Embryonic facial prominence (tissue), 1 donor: Measurements from ENCODE around the gene SMIM45.

Experiments used
- DNase-seq: peaks from one replicate; pipeline ENCODE4 v3.0.0-alpha.2; 2016; ENCODE audit errors: extremely low spot score

The SMIM45 gene

DNA sequence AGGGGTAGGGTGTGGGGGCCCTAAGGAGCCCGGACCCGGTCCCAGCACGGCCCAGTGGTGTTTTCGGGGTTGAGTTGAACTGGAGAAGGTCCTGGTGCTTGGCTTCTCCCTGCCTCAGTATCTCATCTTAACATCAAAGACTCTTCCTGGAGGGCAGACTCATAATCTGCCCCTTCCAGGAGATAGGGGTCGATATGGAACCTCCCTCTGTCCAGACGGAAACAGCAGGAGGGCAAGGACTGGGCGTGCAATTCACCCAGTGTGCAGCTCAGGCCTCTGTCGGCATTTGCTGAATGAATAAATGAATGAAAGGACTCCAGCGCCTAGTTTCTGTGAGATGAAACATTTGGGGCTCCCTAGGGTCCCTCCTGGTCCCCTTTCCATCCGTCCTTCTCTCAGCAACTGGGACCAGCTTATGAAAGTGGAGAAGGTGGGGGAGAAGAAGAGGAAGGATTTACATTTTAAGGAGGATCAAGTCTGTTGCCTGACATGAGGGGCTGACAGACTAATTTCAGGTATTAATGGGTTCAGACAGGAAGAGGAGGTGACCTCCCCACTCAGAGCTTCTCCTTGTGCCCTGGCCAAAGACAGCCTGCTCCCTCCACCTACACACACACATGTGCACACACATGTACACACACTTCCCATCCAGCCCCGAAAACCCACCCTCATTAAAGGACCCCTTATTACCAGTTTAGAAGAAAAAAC is 36.0 kb upstream of the SMIM45 start:
- no peak for DNase-seq

- no peak for DNase-seq
Measured at GRCh38 chr22:41916745-41917358, 35.1 kb upstream of the SMIM45 start.

DNA sequence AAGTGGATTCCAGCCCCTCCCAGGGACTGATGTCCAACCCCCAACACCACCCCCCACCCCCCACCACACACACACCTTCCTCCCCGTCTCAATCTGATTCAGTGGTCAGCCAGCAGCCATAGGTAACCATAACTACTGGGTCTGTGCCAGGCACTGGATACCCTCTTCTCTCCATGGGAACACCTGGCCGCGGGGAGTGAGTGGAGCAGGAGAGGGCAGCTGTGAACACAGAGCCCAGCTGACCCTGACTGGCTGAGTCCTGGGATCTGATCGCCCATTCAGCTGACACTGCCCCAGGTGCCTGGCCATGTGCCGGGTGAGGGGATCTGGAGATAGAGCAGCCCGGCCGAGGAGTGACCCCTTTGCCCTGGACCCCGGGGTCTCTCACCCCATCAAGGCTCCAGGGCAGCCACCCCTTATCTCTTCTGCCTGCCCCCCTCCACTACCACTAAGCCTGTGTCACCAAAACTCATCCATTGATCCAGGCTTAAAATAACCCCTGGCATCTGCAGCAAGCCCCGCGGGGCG is 34.5 kb upstream of the SMIM45 start:
- no peak for DNase-seq

- DNase-seq: no peak
Measured at GRCh38 chr22:41917903-41918791, 33.8 kb upstream of the SMIM45 start.

- no peak for DNase-seq
Measured at GRCh38 chr22:41919357-41920224, 32.4 kb upstream of the SMIM45 start.

DNA sequence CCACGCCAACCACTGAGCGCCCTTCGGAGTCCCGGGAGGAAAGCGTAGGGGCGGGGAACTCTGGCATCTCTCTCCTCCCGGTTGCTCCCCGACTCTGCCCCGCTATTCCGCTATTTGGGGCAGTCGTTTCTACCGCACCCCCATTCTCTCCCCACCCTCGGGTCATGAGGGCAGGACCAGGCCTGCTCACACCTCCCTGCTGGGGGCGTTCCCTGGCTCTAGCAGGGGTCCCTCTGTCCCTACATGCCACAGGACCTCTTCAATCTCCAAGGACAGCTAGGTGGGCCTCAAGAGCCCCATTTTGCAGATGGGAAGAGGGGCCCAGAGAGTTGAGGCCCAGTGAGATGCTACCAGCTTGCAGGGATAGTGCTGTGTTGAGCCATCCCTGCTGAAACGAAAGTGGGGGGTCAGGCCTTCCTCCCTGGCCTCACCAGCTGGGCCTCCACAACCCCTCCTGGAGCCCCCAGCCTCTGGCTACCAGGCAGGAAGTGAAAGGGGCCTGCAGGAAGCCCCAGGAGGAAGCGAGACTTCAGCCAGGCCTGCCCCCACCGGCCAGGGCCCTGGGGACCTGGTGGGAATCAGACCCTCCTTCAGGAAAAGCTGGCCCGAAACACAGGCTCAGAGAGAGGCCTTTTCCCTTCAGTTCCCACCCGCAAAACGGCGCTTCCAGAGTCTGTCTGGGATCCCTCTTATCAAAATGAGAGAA is 31.5 kb upstream of the SMIM45 start:
- no peak for DNase-seq

DNA sequence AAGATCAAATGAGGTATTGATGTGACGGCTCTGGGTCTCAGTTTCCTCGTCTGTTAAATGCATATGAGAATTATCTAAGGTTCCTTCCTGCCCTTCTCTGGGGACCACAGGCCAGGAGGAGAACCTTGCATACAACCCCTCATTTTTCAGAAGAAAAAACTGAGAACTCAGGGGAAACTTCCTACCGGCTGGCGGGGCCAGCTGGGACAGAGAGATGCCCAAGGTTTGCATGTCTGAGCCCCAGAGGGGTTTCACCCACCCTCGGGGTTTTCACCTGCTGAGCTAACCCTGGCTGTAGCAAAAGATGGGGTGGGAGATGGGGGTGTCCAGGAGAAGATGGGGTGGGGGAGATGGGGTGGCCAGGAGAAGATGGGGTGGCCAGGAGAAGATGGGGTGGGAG is 29.6 kb upstream of the SMIM45 start:
- no peak for DNase-seq

DNA sequence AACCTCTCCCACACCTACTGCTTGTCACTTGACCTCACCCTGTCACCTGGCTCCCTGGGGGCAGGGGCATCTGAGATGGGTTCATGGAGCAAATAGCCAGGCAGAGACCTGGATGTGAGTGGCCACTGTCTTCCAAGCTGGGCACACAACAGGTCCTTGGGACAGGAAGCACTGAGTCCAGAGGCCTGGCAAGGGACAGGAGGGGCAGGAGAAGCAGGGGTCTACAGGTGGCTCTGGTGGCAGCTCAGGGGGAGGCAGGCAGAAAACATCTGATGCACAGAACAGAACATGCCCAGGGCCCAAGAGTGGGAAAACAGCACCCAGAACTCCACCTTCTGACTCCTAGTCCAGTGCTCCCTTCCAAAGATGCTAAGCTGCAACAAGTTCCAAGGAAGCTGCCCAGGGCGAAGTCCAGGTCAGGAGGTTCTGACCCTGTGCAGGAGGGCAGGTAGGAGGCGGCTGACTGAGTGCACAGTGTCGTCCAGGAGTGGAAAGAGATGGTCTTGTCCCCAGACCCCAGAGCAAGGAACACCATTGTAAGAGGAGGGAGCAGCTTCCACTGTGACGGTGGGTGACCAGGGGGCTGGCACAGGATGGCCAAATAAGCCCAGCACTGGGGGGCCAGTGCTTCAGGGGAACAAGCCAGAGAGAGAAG is 28.9 kb upstream of the SMIM45 start:
- no peak for DNase-seq

- no peak for DNase-seq
Measured at GRCh38 chr22:41923595-41924276, 28.2 kb upstream of the SMIM45 start.

DNA sequence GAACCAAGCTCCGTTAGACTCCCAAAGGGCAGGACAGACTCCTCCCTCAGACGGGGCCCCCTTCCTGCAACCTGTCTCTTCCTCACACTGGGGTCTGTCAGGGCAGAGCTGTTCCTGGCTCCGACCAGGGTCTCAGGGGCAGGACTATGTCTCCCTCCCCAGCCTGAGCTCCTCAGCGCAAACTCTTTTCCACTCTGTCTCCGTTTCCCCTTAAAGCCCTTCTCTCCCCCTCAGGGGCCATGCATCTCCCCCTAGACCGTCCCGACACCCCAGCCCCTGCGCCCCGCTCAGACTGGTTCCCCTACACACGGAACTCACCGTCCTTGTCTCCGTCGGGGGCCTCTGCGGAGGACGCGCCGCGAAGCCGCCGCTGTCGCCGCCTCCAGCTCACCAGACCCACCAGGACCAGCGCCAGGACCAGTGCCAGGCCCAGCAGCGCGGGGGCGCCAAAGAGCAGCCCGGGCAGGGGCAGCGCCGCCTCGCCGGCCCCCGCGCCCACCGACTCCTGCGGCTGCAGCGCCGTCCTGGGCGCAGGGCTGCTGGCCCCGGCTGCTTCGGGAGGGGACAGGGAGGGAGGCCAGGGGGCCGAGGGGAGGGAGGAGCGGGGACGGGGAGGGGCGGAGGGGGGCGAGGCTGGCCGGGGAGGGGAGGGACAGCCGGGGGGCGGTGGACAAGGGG is 26.0 kb upstream of the SMIM45 start:
- DNase-seq: no peak

DNA sequence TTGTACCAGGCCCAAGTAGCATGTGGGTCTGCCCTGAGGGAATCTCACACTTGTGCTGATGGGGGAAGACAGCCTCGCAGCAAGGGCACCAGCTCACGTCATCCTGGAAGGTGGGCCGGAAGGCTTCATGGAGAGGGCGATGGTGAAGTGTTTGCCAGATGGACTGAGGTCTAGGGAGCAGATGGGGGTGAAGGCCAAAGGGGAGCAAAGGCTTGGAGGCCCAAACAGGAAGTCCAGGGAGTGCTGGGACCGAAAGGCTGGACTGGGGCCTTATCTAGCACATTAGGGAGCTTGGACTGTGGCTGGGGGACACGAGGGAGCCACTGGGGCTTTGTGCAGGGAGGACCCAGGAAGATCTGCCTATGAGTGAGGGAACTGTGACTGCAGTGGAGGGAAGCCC is 24.1 kb upstream of the SMIM45 start:
- DNase-seq: no peak

- no peak for DNase-seq
Measured at GRCh38 chr22:41928593-41929417, 23.1 kb upstream of the SMIM45 start.

DNA sequence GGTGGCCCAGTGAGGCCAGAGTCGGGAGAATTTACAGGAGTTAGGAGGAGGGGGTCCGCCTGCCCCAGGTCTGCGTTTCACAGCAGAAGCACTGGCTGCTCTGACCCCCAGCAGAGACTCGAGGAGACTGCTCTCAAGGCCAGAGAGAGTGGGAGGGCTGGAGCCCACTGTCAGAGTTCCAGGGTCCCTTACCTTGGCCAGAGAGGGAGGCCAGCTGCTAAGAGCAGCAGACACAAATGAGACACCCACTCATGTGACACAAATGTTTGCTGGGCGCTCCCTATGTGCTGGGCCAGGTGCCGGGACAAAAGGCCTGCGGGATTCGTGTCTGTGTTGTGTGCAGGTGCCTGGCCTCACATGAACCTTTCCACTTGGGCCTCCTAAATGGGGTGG is 22.5 kb upstream of the SMIM45 start:
- DNase-seq: no peak

DNA sequence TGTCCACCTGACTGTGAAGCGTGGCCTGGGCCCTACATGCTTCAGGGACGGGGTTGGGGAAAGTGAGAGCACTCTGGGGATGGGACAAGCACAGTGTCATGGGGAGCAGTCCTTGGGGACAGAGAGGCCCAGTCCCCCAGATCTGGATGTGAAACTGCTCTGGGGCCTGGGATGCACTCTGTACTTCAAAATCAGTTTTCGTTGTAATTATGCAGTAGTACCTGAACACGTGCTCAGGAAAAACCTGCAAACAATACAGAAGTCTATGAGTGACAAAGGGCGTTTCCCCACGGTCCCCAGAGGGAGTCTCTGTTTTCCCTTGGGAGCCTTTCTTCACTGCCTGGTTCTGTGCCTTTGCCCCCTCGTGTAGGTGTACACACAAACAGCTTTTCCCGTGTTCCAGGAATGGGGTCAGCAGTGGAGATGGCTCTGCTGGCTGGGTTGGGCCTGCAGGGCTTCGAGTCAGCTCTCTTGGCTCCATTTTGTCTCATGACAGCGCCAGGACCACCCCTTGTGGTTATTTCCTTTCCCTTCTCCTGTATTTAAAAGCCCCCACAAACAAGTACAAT is 20.2 kb upstream of the SMIM45 start:
- DNase-seq: no peak

DNA sequence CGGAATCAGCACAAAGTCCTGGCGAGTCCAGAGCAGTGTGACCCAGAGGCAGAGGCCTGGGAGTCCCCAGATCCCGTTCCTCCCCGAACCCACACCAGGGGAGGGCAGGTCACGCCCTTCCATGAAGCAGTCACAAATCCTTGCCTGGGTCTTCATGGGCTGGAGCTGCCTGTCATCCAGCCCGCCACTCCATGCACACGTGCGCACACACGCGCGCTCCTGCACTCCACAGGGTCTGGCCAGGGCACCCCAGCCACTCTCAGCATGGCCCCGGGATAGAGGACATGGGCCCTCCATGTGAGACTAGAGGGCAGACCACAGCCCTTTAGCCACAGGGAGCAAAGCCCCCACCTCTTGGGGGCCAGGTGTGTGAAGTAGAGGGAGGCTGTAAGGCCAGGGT is 19.6 kb upstream of the SMIM45 start:
- DNase-seq: no peak

DNA sequence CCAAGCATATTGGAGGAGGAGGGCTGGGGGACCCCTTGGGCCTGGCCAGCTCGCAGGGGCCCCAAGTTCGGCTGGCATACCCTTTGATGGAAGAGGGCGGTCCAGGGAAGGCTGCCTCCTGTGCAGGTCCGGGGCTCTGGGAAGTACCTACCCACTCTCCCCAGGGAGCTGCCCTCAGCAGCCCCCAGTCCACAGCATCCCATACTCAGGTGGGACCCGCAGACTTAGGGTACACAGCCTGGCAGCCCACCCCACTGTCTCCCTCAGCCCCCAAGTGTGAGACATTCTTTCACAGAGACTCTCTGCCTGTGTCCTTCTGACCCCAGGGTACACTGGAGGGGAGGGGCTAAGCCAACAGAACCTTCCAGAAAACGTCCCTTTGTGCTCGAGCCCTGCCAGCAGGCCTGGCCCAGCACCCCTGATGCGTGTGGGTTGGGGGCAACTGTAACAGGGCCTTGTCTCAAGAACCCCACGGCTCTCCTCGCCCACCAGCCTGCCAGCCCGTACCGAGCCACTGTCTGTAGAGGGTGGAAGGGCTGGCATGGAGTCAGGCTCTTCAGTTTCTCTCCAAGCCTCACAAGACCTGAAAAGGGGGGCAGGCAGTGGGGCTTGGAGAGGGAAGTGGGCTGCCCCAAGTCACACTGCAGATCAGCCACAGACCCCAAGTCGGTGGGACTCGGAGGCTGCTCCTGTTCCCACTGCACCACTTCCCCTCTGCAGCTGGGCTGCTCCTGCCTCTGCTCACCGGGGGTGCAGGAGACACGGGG is 18.4 kb upstream of the SMIM45 start:
- no peak for DNase-seq
